GM19397 (cell line): Measurements from ENCODE around the gene ZNF546.

Experiments
- ATAC-seq: cut with Tn5 transposase; IDR thresholded peaks from one replicate; pipeline ENCODE4 v1.9.1; 2021; ENCODE audit warnings: mild to moderate bottlenecking, moderate library complexity; ENCODE audit not compliant: unreplicated experiment

ZNF546 gene

GRCh38 chr19:40054632-40055031, 57.8 kb downstream of the ZNF546 start:
- no peak for ATAC-seq

GRCh38 chr19:40055049-40055448, 58.2 kb downstream of the ZNF546 start:
- no peak for ATAC-seq

GRCh38 chr19:40055832-40056504, 59.1 kb downstream of the ZNF546 start, which contains the start of gene ZNF780B:
ZNF780B (minus strand) TSS chr19:40056231; CDS start chr19:40050332, 5,899 bp downstream.
- ATAC-seq, result peak; percentile 81

- ATAC-seq, result no peak
Observed at GRCh38 chr19:40056505-40056904, 59.6 kb downstream of the ZNF546 start.

- no peak for ATAC-seq
Observed at GRCh38 chr19:40057166-40057565, 60.3 kb downstream of the ZNF546 start.

- ATAC-seq, result no peak
Observed at GRCh38 chr19:40059624-40060023, 62.8 kb downstream of the ZNF546 start.

GRCh38 chr19:40070058-40070457, 73.2 kb downstream of the ZNF546 start:
- ATAC-seq, result no peak
